Activated T-helper 17 cell treated with anti-CD3 and anti-CD28 coated beads, Interleukin-2, amount 50 U/mL, for 72 hours (primary cell): Measurements from ENCODE around the gene LCE1C. TPM values are rescaled to one million over a fixed set of nuclear protein-coding genes. Genes with fewer than 3 reads are reported as not detected.

ENCODE experiments used
- ATAC-seq: fragments of 150-1000 bp; cut with Tn5 transposase; replicated peaks from 2 replicates; pipeline ENCODE4 v1.10.0; 2021; ENCODE audit warnings: mild to moderate bottlenecking, moderate library complexity
- H3K27ac Mint-ChIP-seq: one replicate; pipeline ENCODE4 v1.8.0; 2022; ENCODE audit warnings: mixed read lengths
- H3K27me3 Mint-ChIP-seq: one replicate; pipeline ENCODE4 v1.8.0; 2022; ENCODE audit warnings: mixed read lengths
- H3K36me3 Mint-ChIP-seq: one replicate; pipeline ENCODE4 v1.8.0; 2022; ENCODE audit warnings: low read depth, mild to moderate bottlenecking, mixed read lengths
- H3K4me1 Mint-ChIP-seq: one replicate; pipeline ENCODE4 v1.8.0; 2022; ENCODE audit warnings: mixed read lengths
- H3K4me3 Mint-ChIP-seq: one replicate; pipeline ENCODE4 v1.8.0; 2022; ENCODE audit warnings: mild to moderate bottlenecking, mixed read lengths
- H3K9me3 Mint-ChIP-seq: one replicate; pipeline ENCODE4 v1.8.0; 2022; ENCODE audit warnings: mixed read lengths
- total RNA-seq, 2 donors: library from RNA; stranded (reverse); gene quantifications; one replicate each; pipeline ENCODE4 v1.2.3, GENCODE V29; 2022

Gene LCE1C
- total RNA-seq, 2 donors from 2014 or later, result not detected

- H3K36me3 Mint-ChIP-seq, result no peaks in the 10 kb centered on the region
- peaks cover 36% of the 10 kb centered on the region for H3K27me3 Mint-ChIP-seq
- no peak for ATAC-seq
Measured at GRCh38 chr1:152777510-152778137, 28.8 kb downstream of the LCE1C start.

GRCh38 chr1:152776361-152776760 is 30.1 kb downstream of the LCE1C start:
- peaks cover 37% of the 10 kb centered on the region for H3K27me3 Mint-ChIP-seq

More at GRCh38 chr1:152777510-152778137, 28.8 kb downstream of the LCE1C start:
- Mint-ChIP-seq H3K4me1 (no peaks in the 10 kb centered on the region), H3K27ac (no peak overlapping the region), H3K4me3 (no peak overlapping the region), H3K9me3 (no peaks in the 10 kb centered on the region)

DNA sequence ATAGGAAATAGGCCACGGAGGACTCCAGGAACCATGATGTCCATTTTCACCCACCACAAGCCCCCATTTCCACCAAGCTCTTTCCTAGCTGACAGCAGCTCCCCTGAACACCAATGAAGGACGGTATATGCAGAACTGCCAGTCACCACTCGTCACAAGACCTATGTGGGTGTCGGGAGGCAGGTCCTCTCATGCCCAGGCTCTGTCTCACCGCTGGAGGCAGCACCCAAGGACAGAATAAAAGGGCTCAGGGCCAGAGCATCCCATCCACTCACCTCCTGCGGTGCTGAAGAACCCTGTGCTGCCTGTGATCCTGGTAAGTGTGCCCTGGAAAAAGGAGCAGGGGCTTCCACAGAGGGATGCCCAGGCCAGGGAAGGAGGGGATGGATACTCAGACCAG is 31.6 kb downstream of the LCE1C start, which contains the start of gene LCE1F:
Gene LCE1F, plus strand, starts transcription at position 266 of the 400 bp plus-strand sequence. CDS start 1,232 bp downstream, outside the sequence.
- Mint-ChIP-seq H3K4me1 (no peaks in the 10 kb centered on the region), H3K27ac (no peak within 1 kb of the TSS), H3K36me3 (no peaks in the 10 kb centered on the region), H3K27me3 (peaks cover 37% of the 10 kb centered on the region), H3K4me3 (no peak within 1 kb of the TSS), H3K9me3 (no peaks in the 10 kb centered on the region)
- ATAC-seq, result no peak

More at GRCh38 chr1:152776361-152776760, 30.1 kb downstream of the LCE1C start:
- Mint-ChIP-seq H3K27ac (no peak overlapping the region), H3K4me3 (no peak overlapping the region), H3K4me1 (no peaks in the 10 kb centered on the region), H3K9me3 (no peaks in the 10 kb centered on the region), H3K36me3 (no peaks in the 10 kb centered on the region)
- ATAC-seq, result no peak

DNA sequence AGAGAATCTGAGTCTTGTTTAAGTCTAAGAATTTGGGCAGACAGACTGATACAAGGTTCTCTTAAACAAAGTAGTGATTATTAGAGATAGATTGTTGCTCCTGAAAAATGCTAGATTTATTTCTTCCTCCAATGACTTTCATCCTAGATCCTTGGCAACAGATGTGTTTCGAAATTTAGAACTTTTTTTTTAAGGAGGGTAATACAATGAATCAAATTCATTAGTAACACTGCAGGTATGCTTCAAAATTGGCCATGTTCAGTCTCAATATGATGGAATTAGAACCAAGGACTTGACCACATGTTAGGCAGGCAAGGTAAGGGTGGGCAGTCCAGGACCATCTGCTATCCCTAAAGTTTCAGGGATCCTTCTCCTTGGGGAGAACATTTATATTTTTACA is 36.0 kb downstream of the LCE1C start:
- Mint-ChIP-seq H3K27ac (no peak overlapping the region), H3K36me3 (no peaks in the 10 kb centered on the region)
- ATAC-seq, result no peak

GRCh38 chr1:152768847-152769533 is 37.5 kb downstream of the LCE1C start:
- no peaks in the 10 kb centered on the region for H3K36me3 Mint-ChIP-seq
- no peak overlapping the region for H3K27ac Mint-ChIP-seq
- peaks cover 14% of the 10 kb centered on the region for H3K27me3 Mint-ChIP-seq
- no peaks in the 10 kb centered on the region for H3K4me1 Mint-ChIP-seq
- no peak overlapping the region for H3K4me3 Mint-ChIP-seq
- H3K9me3 Mint-ChIP-seq, result no peaks in the 10 kb centered on the region
- ATAC-seq, result no peak

More for the DNA sequence above, 36.0 kb downstream of the LCE1C start:
- Mint-ChIP-seq H3K4me1 (no peaks in the 10 kb centered on the region), H3K27me3 (peaks cover 22% of the 10 kb centered on the region), H3K4me3 (no peak overlapping the region), H3K9me3 (no peaks in the 10 kb centered on the region)

GRCh38 chr1:152761609-152762213 is 44.7 kb downstream of the LCE1C start:
- H3K4me1 Mint-ChIP-seq, result no peaks in the 10 kb centered on the region
- H3K27ac Mint-ChIP-seq, result no peak overlapping the region
- no peak for ATAC-seq
- H3K9me3 Mint-ChIP-seq, result no peaks in the 10 kb centered on the region
- H3K36me3 Mint-ChIP-seq, result no peaks in the 10 kb centered on the region
- peaks cover 32% of the 10 kb centered on the region for H3K27me3 Mint-ChIP-seq
- H3K4me3 Mint-ChIP-seq, result no peak overlapping the region

DNA sequence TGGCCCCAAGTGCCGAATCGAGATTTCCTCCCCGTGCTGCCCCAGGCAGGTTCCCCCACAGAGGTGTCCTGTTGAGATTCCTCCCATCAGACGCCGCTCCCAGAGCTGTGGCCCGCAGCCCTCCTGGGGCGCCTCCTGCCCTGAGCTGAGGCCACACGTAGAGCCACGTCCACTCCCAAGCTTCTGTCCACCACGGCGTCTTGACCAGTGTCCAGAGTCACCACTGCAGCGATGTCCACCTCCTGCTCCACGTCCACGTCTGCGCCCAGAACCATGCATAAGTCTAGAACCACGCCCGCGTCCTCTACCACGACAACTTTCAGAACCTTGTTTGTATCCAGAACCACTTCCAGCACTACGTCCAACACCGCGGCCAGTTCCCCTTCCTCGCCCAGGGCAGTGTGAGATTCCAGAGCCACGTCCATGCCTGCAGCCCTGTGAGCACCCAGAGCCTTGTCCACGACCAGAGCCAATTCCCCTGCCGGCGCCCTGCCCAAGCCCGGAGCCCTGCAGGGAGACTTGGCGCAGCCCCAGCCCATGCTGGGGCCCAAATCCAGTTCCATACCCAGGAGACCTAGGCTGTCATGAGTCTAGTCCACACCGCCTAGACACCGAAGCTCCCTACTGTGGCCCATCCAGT is 45.8 kb downstream of the LCE1C start:
- no peak for ATAC-seq
- no peak overlapping the region for H3K4me3 Mint-ChIP-seq
- no peaks in the 10 kb centered on the region for H3K4me1 Mint-ChIP-seq
- H3K9me3 Mint-ChIP-seq, result no peaks in the 10 kb centered on the region
- H3K36me3 Mint-ChIP-seq, result no peaks in the 10 kb centered on the region
- peaks cover 42% of the 10 kb centered on the region for H3K27me3 Mint-ChIP-seq
- H3K27ac Mint-ChIP-seq, result no peak overlapping the region

DNA sequence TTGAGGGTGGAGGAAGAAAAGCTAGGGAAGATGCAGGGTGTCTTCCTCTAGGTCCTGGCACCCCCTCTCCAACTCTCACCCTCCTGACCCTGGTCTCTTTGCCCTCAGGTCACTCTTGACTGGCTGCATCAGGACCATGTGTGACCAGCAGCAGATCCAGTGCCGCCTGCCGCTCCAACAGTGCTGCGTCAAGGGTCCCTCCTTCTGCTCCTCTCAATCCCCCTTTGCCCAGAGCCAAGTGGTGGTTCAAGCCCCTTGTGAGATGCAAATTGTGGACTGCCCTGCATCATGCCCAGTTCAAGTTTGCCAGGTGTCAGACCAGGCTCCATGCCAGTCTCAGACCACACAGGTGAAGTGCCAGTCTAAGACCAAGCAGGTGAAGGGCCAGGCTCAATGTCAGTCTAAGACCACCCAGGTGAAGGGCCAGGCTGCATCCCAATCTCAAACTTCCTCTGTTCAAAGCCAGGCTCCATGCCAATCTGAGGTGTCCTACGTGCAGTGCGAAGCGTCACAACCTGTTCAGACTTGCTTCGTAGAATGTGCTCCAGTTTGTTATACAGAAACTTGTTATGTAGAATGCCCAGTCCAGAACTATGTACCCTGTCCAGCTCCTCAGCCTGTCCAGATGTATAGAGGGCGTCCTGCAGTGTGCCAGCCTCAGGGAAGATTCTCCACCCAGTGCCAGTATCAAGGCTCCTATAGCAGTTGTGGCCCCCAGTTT is 46.8 kb downstream of the LCE1C start:
- no peak for ATAC-seq
- Mint-ChIP-seq H3K36me3 (no peaks in the 10 kb centered on the region), H3K4me3 (no peak overlapping the region), H3K9me3 (no peaks in the 10 kb centered on the region), H3K27me3 (peaks cover 49% of the 10 kb centered on the region), H3K27ac (no peak overlapping the region), H3K4me1 (no peaks in the 10 kb centered on the region)

DNA sequence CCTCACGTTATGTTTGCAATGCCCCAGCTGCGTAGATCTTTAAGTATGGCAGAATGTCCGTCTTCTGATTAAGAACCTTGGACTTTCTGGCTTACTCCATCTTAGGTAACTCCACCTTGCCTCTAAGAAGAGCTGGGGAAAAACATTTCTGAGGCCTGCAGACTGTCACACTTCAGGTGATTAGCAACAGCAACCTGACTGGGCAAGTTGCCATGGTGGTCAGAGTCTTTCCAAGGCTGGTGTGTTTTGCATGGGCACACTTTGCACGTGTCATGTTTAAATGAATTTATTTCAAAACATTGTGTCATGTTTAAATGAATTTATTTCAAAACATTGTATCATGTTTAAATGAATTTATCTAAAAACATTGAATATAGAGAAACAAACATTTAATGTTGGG is 47.8 kb downstream of the LCE1C start:
- H3K9me3 Mint-ChIP-seq, result no peaks in the 10 kb centered on the region
- H3K4me1 Mint-ChIP-seq, result no peaks in the 10 kb centered on the region
- no peak overlapping the region for H3K27ac Mint-ChIP-seq
- no peak for ATAC-seq
- no peaks in the 10 kb centered on the region for H3K36me3 Mint-ChIP-seq
- H3K27me3 Mint-ChIP-seq, result peaks cover 55% of the 10 kb centered on the region
- no peak overlapping the region for H3K4me3 Mint-ChIP-seq

GRCh38 chr1:152757747-152758146 is 48.7 kb downstream of the LCE1C start, which contains the start of gene KPRP:
TSS of gene KPRP (plus strand) at chr1:152758025. CDS start at chr1:152759589, 1,564 bp downstream.
- Mint-ChIP-seq H3K27me3 (peaks cover 62% of the 10 kb centered on the region), H3K4me3 (no peak within 1 kb of the TSS), H3K9me3 (no peaks in the 10 kb centered on the region), H3K36me3 (no peaks in the 10 kb centered on the region), H3K27ac (no peak within 1 kb of the TSS), H3K4me1 (no peaks in the 10 kb centered on the region)
- ATAC-seq, result no peak

GRCh38 chr1:152756872-152757271 is 49.6 kb downstream of the LCE1C start:
- no peak overlapping the region for H3K4me3 Mint-ChIP-seq

More at GRCh38 chr1:152756872-152757271, 49.6 kb downstream of the LCE1C start:
- ATAC-seq, result no peak
- no peaks in the 10 kb centered on the region for H3K9me3 Mint-ChIP-seq
- no peaks in the 10 kb centered on the region for H3K36me3 Mint-ChIP-seq
- no peaks in the 10 kb centered on the region for H3K4me1 Mint-ChIP-seq
- H3K27ac Mint-ChIP-seq, result no peak overlapping the region
- peaks cover 67% of the 10 kb centered on the region for H3K27me3 Mint-ChIP-seq
